K562 (cell line): ENCODE results near the gene CARD10. TPM values are rescaled to one million over a fixed set of nuclear protein-coding genes. Genes with fewer than 3 reads are reported as not detected.

Experiments used
- ATF7 ChIP-seq: fragments of 450-650 bp; IDR thresholded peaks from 2 replicates; pipeline ENCODE4 v1.7.1; 2014; ENCODE audit warnings: mild to moderate bottlenecking, moderate library complexity
- ETV5 ChIP-seq: sonication (generic); formaldehyde crosslinking; IDR thresholded peaks from 2 replicates; pipeline ENCODE4 v1.4.0; 2020; ENCODE audit warnings: low read depth, mild to moderate bottlenecking, missing genetic modification reagents
- FOXJ2 ChIP-seq: fragments of 200-800 bp; sonication (Bioruptor generic); IDR thresholded peaks from 2 replicates; pipeline ENCODE4 v1.6.1; 2016; ENCODE audit warnings: missing genetic modification characterization, missing compliant biosample characterization
- NR1H2 ChIP-seq: sonication (generic); formaldehyde crosslinking; IDR thresholded peaks from 2 replicates; pipeline ENCODE4 v1.4.0; 2020; ENCODE audit warnings: mild to moderate bottlenecking, missing genetic modification reagents
- ZFP36 ChIP-seq: fragments of 150-350 bp; IDR thresholded peaks from 2 replicates; pipeline ENCODE4 v1.6.1; 2018; ENCODE audit warnings: low read length, low read depth; ENCODE audit not compliant: partially characterized antibody
- ZNF699 ChIP-seq: fragments of 250-450 bp; sonication (Bioruptor Pico); IDR thresholded peaks from 2 replicates; pipeline ENCODE4 v1.8.0; 2021; ENCODE audit warnings: mild to moderate bottlenecking, moderate library complexity; ENCODE audit not compliant: insufficient replicate concordance
- polyA plus RNA-seq, 8 experiments: library from polyadenylated mRNA; depleted of rRNA in 4 of 8; stranded (reverse) in 5 of 8; unstranded in 3 of 8; fragments of >200 nt; fragmentation: Nextera tagmentation in 2 of 8; fragmentation: Illumina TruSeq in 1 of 8; extraction: Ambion mirVana in 2 of 8; extraction: Trizol in 1 of 8; gene quantifications; 2 replicates each; pipeline versions ENCODE4 v1.2.1 to v1.2.3, GENCODE V29; 2011 to 2014; ENCODE audit warnings: inconsistent platforms in 1 of 8, missing spikeins in 1 of 8
- total RNA-seq, 7 experiments: library from RNA; depleted of rRNA in 6 of 7; stranded (reverse); fragments of >200 nt in 6 of 7; fragmentation: Illumina TruSeq in 2 of 7; extraction: Trizol in 2 of 7; gene quantifications; 2 replicates each; pipeline versions ENCODE4 v1.2.1 to v1.2.3, GENCODE V29; 2011 to 2021; ENCODE audit warnings: low replicate concordance in 1 of 7
- TF ChIP-seq, protein P1 (sequence below): sonication (generic); formaldehyde crosslinking; IDR thresholded peaks from 2 replicates; pipeline ENCODE4 v1.8.0; 2023; ENCODE audit warnings: mild to moderate bottlenecking, missing genetic modification reagents

CARD10 gene
- total and polyA plus RNA-seq, 9 of the 15 experiments (the other 6 are each of a cell fraction or from before 2014, with no cell fraction given), result 0.13 to 5.8 (median 1.6) TPM

DNA sequence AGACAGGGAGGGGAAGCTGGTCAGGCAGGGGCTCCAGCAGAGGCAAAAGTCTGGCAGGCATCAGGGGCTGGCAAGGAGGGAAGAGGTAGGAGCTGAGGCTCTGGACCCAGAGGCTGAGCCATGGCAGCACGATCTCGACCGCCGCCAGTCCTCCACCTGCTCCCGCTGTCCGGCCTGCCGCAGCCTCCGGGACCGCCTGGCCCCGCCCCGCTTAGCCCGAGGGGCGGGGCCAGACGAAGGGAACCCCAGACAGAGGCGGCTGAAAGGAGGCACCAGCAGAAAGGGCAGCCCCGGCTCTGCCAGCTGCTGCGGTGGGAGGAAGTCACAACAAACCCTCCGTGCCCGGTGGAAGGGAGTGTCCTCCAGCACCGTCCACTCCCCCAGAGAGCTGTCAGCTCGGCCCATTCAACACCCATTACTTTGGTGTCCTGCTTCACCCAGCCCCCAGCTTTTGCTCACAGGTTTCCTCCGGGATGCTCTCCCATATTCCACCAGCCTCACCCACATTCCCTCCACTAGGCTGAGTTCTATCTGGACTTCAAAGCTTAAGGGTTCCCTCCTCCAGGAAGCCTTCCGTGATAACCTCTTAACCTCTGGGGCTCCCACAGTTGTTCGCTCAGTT lies 32.9 kb downstream of the CARD10 start, which contains the start of gene MFNG (continued):
- TF ChIP-seq ZFP36, result peak; percentile 98
- TF ChIP-seq FOXJ2, result no peak
- TF ChIP-seq NR1H2, result no peak
- TF ChIP-seq ETV5 (CRISPR knock-in tag), result no peak
- TF ChIP-seq, protein P1, sequence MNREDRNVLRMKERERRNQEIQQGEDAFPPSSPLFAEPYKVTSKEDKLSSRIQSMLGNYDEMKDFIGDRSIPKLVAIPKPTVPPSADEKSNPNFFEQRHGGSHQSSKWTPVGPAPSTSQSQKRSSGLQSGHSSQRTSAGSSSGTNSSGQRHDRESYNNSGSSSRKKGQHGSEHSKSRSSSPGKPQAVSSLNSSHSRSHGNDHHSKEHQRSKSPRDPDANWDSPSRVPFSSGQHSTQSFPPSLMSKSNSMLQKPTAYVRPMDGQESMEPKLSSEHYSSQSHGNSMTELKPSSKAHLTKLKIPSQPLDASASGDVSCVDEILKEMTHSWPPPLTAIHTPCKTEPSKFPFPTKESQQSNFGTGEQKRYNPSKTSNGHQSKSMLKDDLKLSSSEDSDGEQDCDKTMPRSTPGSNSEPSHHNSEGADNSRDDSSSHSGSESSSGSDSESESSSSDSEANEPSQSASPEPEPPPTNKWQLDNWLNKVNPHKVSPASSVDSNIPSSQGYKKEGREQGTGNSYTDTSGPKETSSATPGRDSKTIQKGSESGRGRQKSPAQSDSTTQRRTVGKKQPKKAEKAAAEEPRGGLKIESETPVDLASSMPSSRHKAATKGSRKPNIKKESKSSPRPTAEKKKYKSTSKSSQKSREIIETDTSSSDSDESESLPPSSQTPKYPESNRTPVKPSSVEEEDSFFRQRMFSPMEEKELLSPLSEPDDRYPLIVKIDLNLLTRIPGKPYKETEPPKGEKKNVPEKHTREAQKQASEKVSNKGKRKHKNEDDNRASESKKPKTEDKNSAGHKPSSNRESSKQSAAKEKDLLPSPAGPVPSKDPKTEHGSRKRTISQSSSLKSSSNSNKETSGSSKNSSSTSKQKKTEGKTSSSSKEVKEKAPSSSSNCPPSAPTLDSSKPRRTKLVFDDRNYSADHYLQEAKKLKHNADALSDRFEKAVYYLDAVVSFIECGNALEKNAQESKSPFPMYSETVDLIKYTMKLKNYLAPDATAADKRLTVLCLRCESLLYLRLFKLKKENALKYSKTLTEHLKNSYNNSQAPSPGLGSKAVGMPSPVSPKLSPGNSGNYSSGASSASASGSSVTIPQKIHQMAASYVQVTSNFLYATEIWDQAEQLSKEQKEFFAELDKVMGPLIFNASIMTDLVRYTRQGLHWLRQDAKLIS (CRISPR knock-in tag), result no peak
- no peak for TF ChIP-seq ZNF699 (CRISPR knock-in tag)
- TF ChIP-seq ATF7, result no peak
